Measurements from ENCODE around the gene WDR76.

DNA sequence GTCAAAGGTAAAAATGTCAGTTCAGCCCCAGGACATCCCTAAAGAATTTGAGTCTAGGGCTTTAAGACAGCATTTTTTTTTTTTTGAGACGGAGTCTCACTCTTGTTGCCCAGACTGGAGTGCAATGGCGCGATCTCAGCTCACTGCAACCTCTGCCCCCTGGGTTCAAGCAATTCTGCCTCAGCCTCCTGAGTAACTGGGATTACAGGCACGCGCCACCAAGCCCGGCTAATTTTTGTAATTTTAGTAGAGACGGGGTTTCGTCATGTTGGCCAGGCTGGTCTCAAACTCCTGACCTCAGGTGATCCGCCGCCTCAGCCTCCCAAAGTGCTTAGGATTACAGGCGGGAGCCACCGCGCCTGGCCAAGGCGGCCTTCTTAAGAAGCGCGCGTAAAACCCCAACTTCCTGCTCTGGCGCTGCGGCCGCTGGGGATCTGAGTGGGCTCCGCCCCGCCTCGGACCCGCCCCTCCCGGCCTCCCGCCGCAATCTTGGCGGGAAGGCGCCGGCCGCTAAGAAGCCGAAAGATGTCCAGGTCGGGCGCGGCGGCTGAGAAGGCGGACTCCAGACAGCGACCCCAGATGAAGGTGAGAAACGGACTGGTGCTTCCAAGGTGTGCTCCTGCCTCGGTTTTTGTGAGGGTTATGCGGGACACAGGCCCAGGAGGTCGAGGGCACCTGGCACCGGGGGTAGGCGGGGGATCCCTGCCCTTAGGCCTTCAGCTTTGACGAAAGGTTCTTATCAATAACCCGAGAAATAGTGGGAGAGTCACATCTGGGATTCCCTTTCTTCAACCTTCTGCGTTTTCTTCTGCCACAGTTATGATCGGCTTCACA is at the start of gene WDR76:
- TF ChIP-seq, protein P1, sequence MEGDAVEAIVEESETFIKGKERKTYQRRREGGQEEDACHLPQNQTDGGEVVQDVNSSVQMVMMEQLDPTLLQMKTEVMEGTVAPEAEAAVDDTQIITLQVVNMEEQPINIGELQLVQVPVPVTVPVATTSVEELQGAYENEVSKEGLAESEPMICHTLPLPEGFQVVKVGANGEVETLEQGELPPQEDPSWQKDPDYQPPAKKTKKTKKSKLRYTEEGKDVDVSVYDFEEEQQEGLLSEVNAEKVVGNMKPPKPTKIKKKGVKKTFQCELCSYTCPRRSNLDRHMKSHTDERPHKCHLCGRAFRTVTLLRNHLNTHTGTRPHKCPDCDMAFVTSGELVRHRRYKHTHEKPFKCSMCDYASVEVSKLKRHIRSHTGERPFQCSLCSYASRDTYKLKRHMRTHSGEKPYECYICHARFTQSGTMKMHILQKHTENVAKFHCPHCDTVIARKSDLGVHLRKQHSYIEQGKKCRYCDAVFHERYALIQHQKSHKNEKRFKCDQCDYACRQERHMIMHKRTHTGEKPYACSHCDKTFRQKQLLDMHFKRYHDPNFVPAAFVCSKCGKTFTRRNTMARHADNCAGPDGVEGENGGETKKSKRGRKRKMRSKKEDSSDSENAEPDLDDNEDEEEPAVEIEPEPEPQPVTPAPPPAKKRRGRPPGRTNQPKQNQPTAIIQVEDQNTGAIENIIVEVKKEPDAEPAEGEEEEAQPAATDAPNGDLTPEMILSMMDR (IDR thresholded peaks at IDR 0.05) = no peak
- TF ChIP-seq POLR2A (IDR thresholded peaks at IDR 0.05) = no peak

Measured in sigmoid colon (tissue), 3 donors.